Measurements from ENCODE around the gene SLC5A11. TPM values are rescaled to one million over a fixed set of nuclear protein-coding genes. Genes with fewer than 3 reads are reported as not detected.

The SLC5A11 gene
- polyA plus RNA-seq, 2 of the 4 experiments (the other 2 are of a cell fraction): 0.40 to 0.43 TPM

GRCh38 chr16:24918641-24919040, 72.9 kb downstream of the SLC5A11 start:
- ChIA-PET CTCF (interaction anchor here (5.5 kb wide), 1 partner anchor 13 kb away, joined by 18 read pairs; no protein-coding TSS in a partner anchor), POLR2A (no interaction called here)
- Histone ChIP-seq H3K4me2 (no peak overlapping the region), H3K4me3 (no peak overlapping the region), H3K27ac (no peak overlapping the region), H3K9me3 (no peaks in the 10 kb centered on the region), H3K4me1 (no peaks in the 10 kb centered on the region)
- no peak for FAIRE-seq
- no peak for ATAC-seq
- TF ChIP-seq SREBF2 (IDR thresholded peaks at IDR 0.05): no peak
- TF ChIP-seq BHLHE40 (IDR thresholded peaks at IDR 0.05; ENCODE audit: low read depth, low read length): no peak
- no peak for TF ChIP-seq NR3C1 (IDR thresholded peaks at IDR 0.05)
- no peak for TF ChIP-seq HOXB5 (CRISPR knock-in tag; IDR thresholded peaks at IDR 0.05)
- DNase-seq (ENCODE audit: low read depth in 1 of 2, low spot score in 1 of 2): no peak
- 91% methylated on average over 10 of the region's 10 CpGs for WGBS (ENCODE audit: missing lambda C conversion rate)

GRCh38 chr16:24919536-24919935, 73.8 kb downstream of the SLC5A11 start:
- POLR2A ChIA-PET: no interaction called here
- CTCF ChIA-PET: interaction anchor here (1.1 to 5.5 kb wide), 2 partner anchors 13 to 14 kb away, joined by 5 to 18 read pairs; no protein-coding TSS in a partner anchor
- H3K4me2 ChIP-seq: no peak overlapping the region
- TF ChIP-seq SREBF2 (IDR thresholded peaks at IDR 0.05): no peak
- no peak for TF ChIP-seq SMC3 (IDR thresholded peaks at IDR 0.05)
- TF ChIP-seq BCL3 (IDR thresholded peaks at IDR 0.05): no peak
- no peak for TF ChIP-seq HOXB13 (CRISPR knock-in tag; IDR thresholded peaks at IDR 0.05; ENCODE audit: low read depth)
- TF ChIP-seq HOXB5 (CRISPR knock-in tag; IDR thresholded peaks at IDR 0.05): no peak
- TF ChIP-seq CTCF (IDR thresholded peaks at IDR 0.05): no peak
- no peak for TF ChIP-seq REST (IDR thresholded peaks at IDR 0.05)
- no peak for TF ChIP-seq USF2 (IDR thresholded peaks at IDR 0.05)
- no peaks in the 10 kb centered on the region for H3K4me1 ChIP-seq
- no peak overlapping the region for H3K27ac ChIP-seq
- DNase-seq (ENCODE audit: low read depth in 1 of 2, low spot score in 1 of 2) (no peak), ATAC-seq (no peak), FAIRE-seq (no peak)
- H3K9me3 ChIP-seq: no peaks in the 10 kb centered on the region
- no peak overlapping the region for H3K4me3 ChIP-seq
- WGBS (ENCODE audit: missing lambda C conversion rate): 89% methylated on average over 8 of the region's 8 CpGs

GRCh38 chr16:24920568-24920967, 74.8 kb downstream of the SLC5A11 start:
- Histone ChIP-seq H3K27ac (no peak overlapping the region), H3K4me1 (no peaks in the 10 kb centered on the region; the same call in 2 of the 3 replicates), H3K4me2 (no peak overlapping the region), H3K4me3 (no peak overlapping the region), H3K9me3 (no peaks in the 10 kb centered on the region)
- DNase-seq (ENCODE audit: low read depth in 1 of 2, low spot score in 1 of 2) (no peak), ATAC-seq (no peak), FAIRE-seq (no peak)
- 94% methylated on average over 3 of the region's 3 CpGs for WGBS (ENCODE audit: missing lambda C conversion rate)
- POLR2A ChIA-PET: no interaction called here
- CTCF ChIA-PET: interaction anchor here (5.5 kb wide), 1 partner anchor 15 kb away, joined by 18 read pairs; no protein-coding TSS in a partner anchor
- TF ChIP-seq HEYL (CRISPR knock-in tag; IDR thresholded peaks at IDR 0.05) (no peak), REST (IDR thresholded peaks at IDR 0.05) (no peak), RNF2 (IDR thresholded peaks at IDR 0.05; ENCODE audit: borderline replicate concordance, low read depth) (no peak), TP53 (CRISPR knock-in tag; IDR thresholded peaks at IDR 0.05) (no peak), BCL3 (IDR thresholded peaks at IDR 0.05) (no peak), CHD4 (IDR thresholded peaks at IDR 0.05; ENCODE audit: borderline replicate concordance) (no peak), TFCP2L1 (CRISPR knock-in tag; IDR thresholded peaks at IDR 0.05) (no peak), NFE2L2 (conservative IDR thresholded peaks at IDR 0.05; ENCODE audit: low read length) (no peak), ELK1 (IDR thresholded peaks at IDR 0.05; ENCODE audit: low read depth, low read length) (no peak)

All from A549 (cell line).